Tibial artery (tissue), 4 donors: Measurements from ENCODE around the gene SULT2A1.
"Not testable (repeated sequence)": the region's sequence is repeated elsewhere in the genome, so short reads cannot be mapped to it uniquely, and the experiment has no call there.

Experiments
- DNase-seq, 2 donors: peaks; one replicate each; pipeline ENCODE4 v3.0.0-alpha.2; 2019
- H3K27ac ChIP-seq, 2 donors: fragments of 200-600 bp; sonication (generic) in 1 of 2; 1 replicate in 1 of 2; 2 replicates in 1 of 2; pipeline ENCODE4 v1.5.1; 2018 to 2019; ENCODE audit warnings: mild to moderate bottlenecking in 1 of 2
- H3K27me3 ChIP-seq, 2 donors: fragments of 200-600 bp; sonication (generic) in 1 of 2; one replicate each; pipeline versions ENCODE4 v1.5.1 to v1.6.0; 2016 to 2019
- H3K36me3 ChIP-seq, 3 donors: fragments of 200-600 bp; sonication (generic) in 2 of 3; one replicate each; pipeline ENCODE4 v1.5.1; 2016 to 2019; ENCODE audit warnings: mild to moderate bottlenecking in 2 of 3
- H3K4me1 ChIP-seq, 4 donors: fragments of 200-600 bp; sonication (generic) in 2 of 4; 1 replicate in 3 of 4; 2 replicates in 1 of 4; pipeline ENCODE4 v1.5.1; 2016 to 2019
- H3K4me3 ChIP-seq, 2 donors: fragments of 200-600 bp; sonication (generic) in 1 of 2; 1 replicate in 1 of 2; 2 replicates in 1 of 2; pipeline ENCODE4 v1.5.1; 2018 to 2019; ENCODE audit warnings: mild to moderate bottlenecking in 2 of 2
- H3K9me3 ChIP-seq, 3 donors: fragments of 200-600 bp; sonication (generic) in 1 of 3; one replicate each; pipeline ENCODE4 v1.5.1; 2016 to 2019
- intact Hi-C: fragments of 100-400 bp; cut with DNase I; formaldehyde crosslinking; loops from one replicate; pipeline ENCODE4 v1.15.0; 2023; ENCODE audit warnings: low total_unique reads
- TF ChIP-seq, protein P1 (sequence below), 2 experiments: fragments of 200-600 bp in 1 of 2; fragments of 450-650 bp in 1 of 2; IDR thresholded peaks; one replicate each; pipeline ENCODE4 v1.5.1; 2017 to 2019; ENCODE audit warnings: antibody characterized with exemption in 2 of 2, mild to moderate bottlenecking in 1 of 2, moderate library complexity in 1 of 2

The SULT2A1 gene

DNA sequence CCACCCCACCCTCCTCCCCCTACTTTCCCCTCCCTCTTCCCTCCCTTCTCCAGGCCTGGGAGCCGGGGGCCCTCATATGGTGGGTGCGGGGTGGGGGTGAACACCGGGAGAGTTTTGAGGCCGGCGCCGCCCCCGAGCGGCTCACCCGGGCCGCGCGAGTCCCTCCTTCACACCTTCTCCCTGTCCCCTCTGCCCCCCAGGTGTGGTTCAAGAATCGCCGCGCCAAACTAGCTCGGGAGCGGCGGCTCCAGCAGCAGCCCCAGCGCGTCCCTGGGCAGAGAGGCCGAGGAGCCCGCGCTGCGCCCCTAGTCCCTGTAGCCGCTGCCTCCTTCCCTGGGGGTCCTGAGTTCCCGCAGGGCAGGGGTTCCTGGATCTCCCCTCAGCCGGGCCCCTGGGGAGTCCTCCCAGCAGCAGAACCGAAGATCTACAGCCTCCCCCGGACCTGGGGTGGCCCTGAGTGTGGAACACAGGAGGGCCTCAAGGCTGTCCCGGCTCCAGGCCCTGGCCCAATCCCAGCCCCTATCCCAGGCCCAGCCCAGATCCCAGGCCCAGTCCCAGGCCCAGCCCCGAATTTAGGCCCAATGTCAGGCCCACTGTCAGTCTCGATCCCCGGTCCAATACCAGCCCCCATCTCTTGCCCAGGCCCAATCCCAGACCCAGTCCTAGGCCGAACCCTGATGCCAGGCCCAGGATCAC lies 25.4 kb downstream of the SULT2A1 start:
- intact Hi-C loops: loop anchor here (5.0 kb wide), 1 partner anchor 93 kb away; no protein-coding TSS in a partner anchor
- Histone ChIP-seq H3K4me3 (no peak overlapping the region), H3K36me3 (no peaks in the 10 kb centered on the region), H3K27ac (no peak overlapping the region), H3K4me1 (no peaks in the 10 kb centered on the region), H3K9me3 (no peaks in the 10 kb centered on the region), H3K27me3 (peaks cover 0 to 29% of the 10 kb centered on the region in 2 donors)
- TF ChIP-seq, protein P1, sequence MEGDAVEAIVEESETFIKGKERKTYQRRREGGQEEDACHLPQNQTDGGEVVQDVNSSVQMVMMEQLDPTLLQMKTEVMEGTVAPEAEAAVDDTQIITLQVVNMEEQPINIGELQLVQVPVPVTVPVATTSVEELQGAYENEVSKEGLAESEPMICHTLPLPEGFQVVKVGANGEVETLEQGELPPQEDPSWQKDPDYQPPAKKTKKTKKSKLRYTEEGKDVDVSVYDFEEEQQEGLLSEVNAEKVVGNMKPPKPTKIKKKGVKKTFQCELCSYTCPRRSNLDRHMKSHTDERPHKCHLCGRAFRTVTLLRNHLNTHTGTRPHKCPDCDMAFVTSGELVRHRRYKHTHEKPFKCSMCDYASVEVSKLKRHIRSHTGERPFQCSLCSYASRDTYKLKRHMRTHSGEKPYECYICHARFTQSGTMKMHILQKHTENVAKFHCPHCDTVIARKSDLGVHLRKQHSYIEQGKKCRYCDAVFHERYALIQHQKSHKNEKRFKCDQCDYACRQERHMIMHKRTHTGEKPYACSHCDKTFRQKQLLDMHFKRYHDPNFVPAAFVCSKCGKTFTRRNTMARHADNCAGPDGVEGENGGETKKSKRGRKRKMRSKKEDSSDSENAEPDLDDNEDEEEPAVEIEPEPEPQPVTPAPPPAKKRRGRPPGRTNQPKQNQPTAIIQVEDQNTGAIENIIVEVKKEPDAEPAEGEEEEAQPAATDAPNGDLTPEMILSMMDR (IDR thresholded peaks at IDR 0.05): no peak
- DNase-seq: no peak

GRCh38 chr19:47859838-47860237 lies 26.3 kb downstream of the SULT2A1 start:
- H3K4me1 ChIP-seq, H3K4me3 ChIP-seq, H3K27ac ChIP-seq, H3K36me3 ChIP-seq, DNase-seq, H3K9me3 ChIP-seq: not testable (repeated sequence)
- H3K27me3 ChIP-seq: peaks cover 0 to 32% of the 10 kb centered on the region in 2 donors
- intact Hi-C loops: loop anchor here (5.0 kb wide), 1 partner anchor 93 kb away; no protein-coding TSS in a partner anchor

DNA sequence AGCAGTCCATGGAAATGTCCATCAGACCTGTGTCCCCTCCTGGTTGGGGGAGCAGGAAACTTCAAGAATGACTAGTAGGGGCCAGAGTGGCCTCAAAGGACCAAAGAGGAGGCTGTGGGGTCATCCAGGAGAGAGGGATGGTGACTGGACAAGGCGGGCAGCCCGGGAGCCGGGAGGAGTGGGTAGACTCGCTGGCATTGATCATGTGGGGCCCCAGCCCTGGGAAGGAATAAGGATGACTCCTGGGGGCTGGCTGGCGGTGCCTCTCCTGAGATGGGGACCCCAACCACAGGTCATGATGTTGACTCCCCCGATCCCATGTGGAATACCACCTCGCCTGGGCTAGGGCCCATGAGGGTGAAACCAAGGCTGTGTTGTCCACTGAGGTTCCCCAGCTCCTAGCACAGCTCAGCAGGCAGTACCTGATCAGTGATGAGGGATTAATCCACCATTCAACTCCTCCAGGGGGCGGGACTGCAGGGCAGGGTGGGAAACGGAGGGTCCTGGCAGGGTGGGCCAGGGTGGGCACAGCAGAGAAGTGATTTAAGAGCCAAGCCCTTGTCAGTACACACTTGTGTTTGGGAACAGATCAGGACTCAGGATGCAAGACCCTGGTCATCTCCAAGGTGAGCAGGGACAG lies 27.3 kb downstream of the SULT2A1 start, which contains the start of gene TPRX2:
Gene TPRX2 (plus strand): TSS at position 590 of the 640 bp plus-strand sequence. CDS start 12 bp downstream, at position 602.
- peaks cover 0 to 36% of the 10 kb centered on the region in 2 donors for H3K27me3 ChIP-seq
- DNase-seq, intact Hi-C loops: not testable (repeated sequence)

DNA sequence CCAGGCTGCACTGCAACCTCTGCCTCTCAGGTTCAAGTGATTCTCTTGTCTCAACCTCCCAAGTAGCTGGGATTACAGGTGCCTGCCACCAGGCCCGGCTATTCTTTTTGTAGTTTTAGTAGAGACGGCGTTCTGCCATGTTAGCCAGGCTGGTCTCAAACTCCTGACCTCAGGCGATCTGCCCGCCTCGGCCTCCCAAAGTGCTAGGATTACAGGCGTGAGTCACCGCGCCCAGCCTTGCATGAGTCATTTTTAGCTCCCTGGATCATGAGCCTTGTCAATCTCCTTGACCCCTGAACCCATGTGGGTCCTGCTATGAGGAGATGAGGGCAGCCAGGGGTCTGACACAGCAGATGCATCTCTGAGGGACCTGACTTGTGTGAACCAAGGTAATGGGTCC lies 27.9 kb downstream of the SULT2A1 start:
- H3K4me3 ChIP-seq, H3K27ac ChIP-seq, H3K4me1 ChIP-seq, intact Hi-C loops, H3K36me3 ChIP-seq, DNase-seq, H3K9me3 ChIP-seq: not testable (repeated sequence)
- H3K27me3 ChIP-seq: peaks cover 0 to 41% of the 10 kb centered on the region in 2 donors

More for the DNA sequence above, 27.3 kb downstream of the SULT2A1 start, which contains the start of gene TPRX2:
- H3K36me3 ChIP-seq, H3K4me3 ChIP-seq, H3K27ac ChIP-seq, H3K9me3 ChIP-seq, H3K4me1 ChIP-seq: not testable (repeated sequence)

DNA sequence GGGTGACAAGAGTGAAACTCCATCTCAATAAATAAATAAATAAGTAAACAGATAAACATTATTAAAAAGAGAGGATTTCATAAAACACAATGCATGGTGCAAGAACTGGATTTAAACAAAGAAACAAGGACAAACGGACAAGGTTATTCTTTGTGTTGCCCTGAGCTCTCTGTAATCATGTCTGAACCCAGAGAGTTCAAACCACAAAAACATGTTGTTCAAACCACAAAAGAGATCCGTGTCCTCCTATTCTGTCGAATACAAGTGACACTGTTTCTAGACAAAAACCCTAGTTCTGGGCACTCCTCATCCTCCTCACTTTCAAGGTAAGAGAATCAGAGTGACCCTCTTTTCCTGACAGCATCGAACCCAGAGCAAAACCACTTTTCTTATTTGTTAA lies 31.7 kb downstream of the SULT2A1 start:
- no peak for DNase-seq
- Histone ChIP-seq H3K4me1 (no peaks in the 10 kb centered on the region), H3K27me3 (peaks cover 0 to 60% of the 10 kb centered on the region in 2 donors), H3K9me3 (no peaks in the 10 kb centered on the region), H3K27ac (no peak overlapping the region), H3K4me3 (no peak overlapping the region), H3K36me3 (no peaks in the 10 kb centered on the region)
- TF ChIP-seq, protein P1 (IDR thresholded peaks at IDR 0.05): no peak
- intact Hi-C loops: no loop called here

DNA sequence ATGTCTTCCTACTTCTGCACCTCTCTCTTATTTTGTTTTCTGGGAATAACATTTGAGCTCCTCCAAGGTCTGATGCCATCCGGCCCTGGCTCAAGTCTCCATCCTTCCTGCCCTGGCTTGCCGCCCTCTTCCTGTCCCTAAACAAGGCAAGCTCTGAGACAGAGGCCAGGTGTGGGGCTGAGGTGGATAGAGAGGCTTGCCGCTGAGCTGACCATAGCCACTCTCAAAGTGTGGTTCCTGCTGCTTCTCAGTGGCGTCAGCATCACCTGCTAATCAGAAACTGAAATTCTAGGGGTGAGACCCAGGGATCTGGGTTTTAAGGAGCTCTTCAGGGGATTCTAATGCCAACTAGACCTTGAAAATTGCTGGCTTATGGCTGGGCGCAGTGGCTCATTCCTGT lies 33.1 kb downstream of the SULT2A1 start:
- Histone ChIP-seq H3K4me3 (no peak overlapping the region), H3K36me3 (no peaks in the 10 kb centered on the region), H3K9me3 (no peaks in the 10 kb centered on the region), H3K27ac (no peak overlapping the region), H3K27me3 (peaks cover 0 to 64% of the 10 kb centered on the region in 2 donors), H3K4me1 (no peaks in the 10 kb centered on the region)
- intact Hi-C loops: no loop called here
- no peak for DNase-seq
- TF ChIP-seq, protein P1 (IDR thresholded peaks at IDR 0.05): no peak

GRCh38 chr19:47848823-47849473 lies 37.2 kb downstream of the SULT2A1 start:
- TF ChIP-seq, protein P1 (IDR thresholded peaks at IDR 0.05): no peak
- intact Hi-C loops: no loop called here
- H3K27me3 ChIP-seq: peaks cover 0 to 63% of the 10 kb centered on the region in 2 donors
- no peak overlapping the region for H3K27ac ChIP-seq
- no peak for DNase-seq
- H3K36me3 ChIP-seq: no peaks in the 10 kb centered on the region
- no peak overlapping the region for H3K4me3 ChIP-seq
- no peaks in the 10 kb centered on the region for H3K4me1 ChIP-seq
- no peaks in the 10 kb centered on the region for H3K9me3 ChIP-seq
